Right lobe of liver (tissue), 6 donors: Measurements from ENCODE around the gene C19orf38. TPM values are rescaled to one million over a fixed set of nuclear protein-coding genes. Genes with fewer than 3 reads are reported as not detected.

Source experiments
- ATAC-seq, 4 donors: fragments of 200-7000 bp; cut with Tn5 transposase; one replicate each; pipeline ENCODE4 v1.9.1; 2020; ENCODE audit warnings: mild to moderate bottlenecking in 4 of 4, moderate library complexity in 4 of 4
- DNase-seq, 3 donors: peaks; one replicate each; pipeline ENCODE4 v3.0.0-alpha.2; 2020
- H3K27ac ChIP-seq, 3 donors: fragments of 200-600 bp; one replicate each; pipeline ENCODE4 v1.8.0; 2022
- H3K27me3 ChIP-seq, 2 donors: fragments of 200-600 bp; one replicate each; pipeline ENCODE4 v1.8.0; 2022
- H3K36me3 ChIP-seq, 4 donors: fragments of 200-600 bp; sonication (generic) in 1 of 4; one replicate each; pipeline versions ENCODE4 v1.5.1 to v1.8.0; 2017 to 2022; ENCODE audit warnings: control low read depth in 1 of 4
- H3K4me1 ChIP-seq, 4 donors: fragments of 200-600 bp; sonication (generic) in 1 of 4; one replicate each; pipeline versions ENCODE4 v1.5.1 to v1.8.0; 2017 to 2022; ENCODE audit warnings: control low read depth in 1 of 4
- H3K4me3 ChIP-seq, 3 donors: fragments of 200-600 bp; one replicate each; pipeline ENCODE4 v1.8.0; 2022
- H3K9me3 ChIP-seq, 4 donors: fragments of 200-600 bp; sonication (generic) in 1 of 4; one replicate each; pipeline versions ENCODE4 v1.5.1 to v1.8.0; 2017 to 2022; ENCODE audit warnings: control low read depth in 1 of 4
- POLR2A ChIP-seq: fragments of 450-650 bp; IDR thresholded peaks from one replicate; pipeline ENCODE4 v1.6.1; 2017; ENCODE audit warnings: antibody characterized with exemption, mild to moderate bottlenecking
- WGBS: methylation state at CpG from one replicate; pipeline ENCODE4 v1.1.6; 2018; ENCODE audit warnings: low coverage, low lambda C conversion rate; ENCODE audit not compliant: insufficient coverage; ENCODE audit errors: missing lambda C conversion rate; 5-methylcytosine and 5-hydroxymethylcytosine counted together
- intact Hi-C, 2 donors: fragments of 100-400 bp; cut with DNase I; formaldehyde crosslinking; loops; one replicate each; pipeline versions ENCODE4 v1.11.2 to v1.14.1; 2022
- total RNA-seq, 6 experiments: library from RNA; depleted of rRNA in 2 of 6; stranded (reverse); fragments of >200 nt in 2 of 6; fragmentation: NEBNext Ultra II Directional in 3 of 6; extraction: Animal tissue kit (Norgen Biotek cat#: 25700) in 3 of 6; gene quantifications; one replicate each; pipeline versions ENCODE4 v1.1.0 to v1.2.4, GENCODE V29; 2016 to 2023
- TF ChIP-seq, protein P1 (sequence below), 4 donors: fragments of 200-600 bp in 3 of 4; fragments of 450-650 bp in 1 of 4; IDR thresholded peaks; one replicate each; pipeline versions ENCODE4 v1.5.1 to v1.8.0; 2016 to 2022; ENCODE audit warnings: antibody characterized with exemption in 4 of 4, mild to moderate bottlenecking in 2 of 4
- donor health status: DM: no; HTN: yes; CAD: no.
- donor health status: DM: no; HTN: no; CAD: no.
- donor health status: DM: no; HTN: no; CAD: no.
- donor health status: DM: no; HTN: yes; CAD: no.
- donor health status: DM: no; HTN: yes; CAD: no.

C19orf38 gene
- total RNA-seq, 6 experiments from 2014 or later: 0.58 to 2.7 (median 1.4) TPM

GRCh38 chr19:10889880-10890279 is 41.7 kb downstream of the C19orf38 start:
- ATAC-seq (no peak), DNase-seq (no peak)
- Histone ChIP-seq H3K27me3 (no peaks in the 10 kb centered on the region), H3K27ac (no peak overlapping the region), H3K4me1 (no peaks in the 10 kb centered on the region), H3K9me3 (no peaks in the 10 kb centered on the region), H3K4me3 (no peak overlapping the region), H3K36me3 (no peaks in the 10 kb centered on the region)
- TF ChIP-seq, protein P1, sequence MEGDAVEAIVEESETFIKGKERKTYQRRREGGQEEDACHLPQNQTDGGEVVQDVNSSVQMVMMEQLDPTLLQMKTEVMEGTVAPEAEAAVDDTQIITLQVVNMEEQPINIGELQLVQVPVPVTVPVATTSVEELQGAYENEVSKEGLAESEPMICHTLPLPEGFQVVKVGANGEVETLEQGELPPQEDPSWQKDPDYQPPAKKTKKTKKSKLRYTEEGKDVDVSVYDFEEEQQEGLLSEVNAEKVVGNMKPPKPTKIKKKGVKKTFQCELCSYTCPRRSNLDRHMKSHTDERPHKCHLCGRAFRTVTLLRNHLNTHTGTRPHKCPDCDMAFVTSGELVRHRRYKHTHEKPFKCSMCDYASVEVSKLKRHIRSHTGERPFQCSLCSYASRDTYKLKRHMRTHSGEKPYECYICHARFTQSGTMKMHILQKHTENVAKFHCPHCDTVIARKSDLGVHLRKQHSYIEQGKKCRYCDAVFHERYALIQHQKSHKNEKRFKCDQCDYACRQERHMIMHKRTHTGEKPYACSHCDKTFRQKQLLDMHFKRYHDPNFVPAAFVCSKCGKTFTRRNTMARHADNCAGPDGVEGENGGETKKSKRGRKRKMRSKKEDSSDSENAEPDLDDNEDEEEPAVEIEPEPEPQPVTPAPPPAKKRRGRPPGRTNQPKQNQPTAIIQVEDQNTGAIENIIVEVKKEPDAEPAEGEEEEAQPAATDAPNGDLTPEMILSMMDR (IDR thresholded peaks at IDR 0.05): no peak
- TF ChIP-seq POLR2A: no peak
- intact Hi-C loops: no loop called here
- WGBS: 100% methylated on average over 4 of the region's 4 CpGs

GRCh38 chr19:10891405-10892086 is 43.3 kb downstream of the C19orf38 start:
- intact Hi-C loops: no loop called here

DNA sequence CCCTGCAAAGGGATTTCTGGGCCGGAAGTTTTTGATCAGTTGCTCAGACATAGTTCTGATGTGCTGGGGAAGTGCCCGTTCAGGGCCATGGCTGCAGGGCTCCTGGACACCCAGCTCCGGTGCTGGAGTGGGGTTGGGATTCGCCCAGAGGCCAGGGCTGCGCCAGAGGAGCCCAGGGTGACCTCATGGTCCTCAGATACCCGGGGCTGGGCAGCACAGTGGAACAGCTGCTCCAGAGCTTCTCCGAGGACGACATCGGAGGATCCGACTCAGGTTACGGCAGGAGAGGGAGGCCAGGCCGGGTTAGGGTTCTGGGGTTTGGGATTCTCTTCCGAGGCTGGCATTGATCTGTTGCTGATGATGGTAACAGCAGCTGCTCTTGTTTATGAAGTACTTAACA is 44.0 kb downstream of the C19orf38 start:
- Histone ChIP-seq H3K4me3 (no peak overlapping the region), H3K36me3 (no peaks in the 10 kb centered on the region), H3K9me3 (no peaks in the 10 kb centered on the region), H3K4me1 (peaks cover 0 to 9% (median 2%) of the 10 kb centered on the region in 4 donors), H3K27me3 (no peaks in the 10 kb centered on the region), H3K27ac (no peak overlapping the region)
- TF ChIP-seq POLR2A: no peak
- TF ChIP-seq, protein P1 (IDR thresholded peaks at IDR 0.05): no peak
- DNase-seq (no peak), ATAC-seq (no peak)
- intact Hi-C loops: no loop called here
- WGBS: 100% methylated on average over 3 of the region's 13 CpGs

More at GRCh38 chr19:10891405-10892086, 43.3 kb downstream of the C19orf38 start:
- Histone ChIP-seq H3K36me3 (no peaks in the 10 kb centered on the region), H3K27me3 (no peaks in the 10 kb centered on the region), H3K4me3 (no peak overlapping the region), H3K9me3 (no peaks in the 10 kb centered on the region), H3K4me1 (peaks cover 0 to 2% (median 0%) of the 10 kb centered on the region in 4 donors), H3K27ac (no peak overlapping the region)
- TF ChIP-seq POLR2A: no peak
- TF ChIP-seq, protein P1 (IDR thresholded peaks at IDR 0.05): no peak
- 89% methylated on average over 10 of the region's 21 CpGs for WGBS
- DNase-seq (no peak), ATAC-seq (peak in 1 of 4 donors; percentile 18)

GRCh38 chr19:10894911-10895213 is 46.6 kb downstream of the C19orf38 start:
- TF ChIP-seq, protein P1 (IDR thresholded peaks at IDR 0.05): no peak
- TF ChIP-seq POLR2A: no peak
- 94% methylated on average over 6 of the region's 7 CpGs for WGBS
- Histone ChIP-seq H3K36me3 (no peaks in the 10 kb centered on the region), H3K4me3 (no peak overlapping the region), H3K27ac (no peak overlapping the region), H3K9me3 (no peaks in the 10 kb centered on the region), H3K27me3 (no peaks in the 10 kb centered on the region), H3K4me1 (peaks cover 0 to 20% (median 4%) of the 10 kb centered on the region in 4 donors)
- ATAC-seq (no peak), DNase-seq (no peak)
- intact Hi-C loops: no loop called here
